Mucosa of gallbladder (tissue), 1 donor: ENCODE measurements around the gene RASGRF1. TPM values are rescaled to one million over a fixed set of nuclear protein-coding genes. Genes with fewer than 3 reads are reported as not detected.

ENCODE experiments used
- DNase-seq: peaks from one replicate; pipeline ENCODE4 v3.0.0-alpha.2; 2020; ENCODE audit warnings: low spot score
- total RNA-seq: library from RNA; stranded (reverse); gene quantifications from one replicate; pipeline ENCODE4 v1.2.1, GENCODE V29; 2021
- donor health status: DM: no; HTN: no; CAD: no.

RASGRF1 gene
- total RNA-seq, 1 donor from 2014 or later, result 0.32 TPM

DNA sequence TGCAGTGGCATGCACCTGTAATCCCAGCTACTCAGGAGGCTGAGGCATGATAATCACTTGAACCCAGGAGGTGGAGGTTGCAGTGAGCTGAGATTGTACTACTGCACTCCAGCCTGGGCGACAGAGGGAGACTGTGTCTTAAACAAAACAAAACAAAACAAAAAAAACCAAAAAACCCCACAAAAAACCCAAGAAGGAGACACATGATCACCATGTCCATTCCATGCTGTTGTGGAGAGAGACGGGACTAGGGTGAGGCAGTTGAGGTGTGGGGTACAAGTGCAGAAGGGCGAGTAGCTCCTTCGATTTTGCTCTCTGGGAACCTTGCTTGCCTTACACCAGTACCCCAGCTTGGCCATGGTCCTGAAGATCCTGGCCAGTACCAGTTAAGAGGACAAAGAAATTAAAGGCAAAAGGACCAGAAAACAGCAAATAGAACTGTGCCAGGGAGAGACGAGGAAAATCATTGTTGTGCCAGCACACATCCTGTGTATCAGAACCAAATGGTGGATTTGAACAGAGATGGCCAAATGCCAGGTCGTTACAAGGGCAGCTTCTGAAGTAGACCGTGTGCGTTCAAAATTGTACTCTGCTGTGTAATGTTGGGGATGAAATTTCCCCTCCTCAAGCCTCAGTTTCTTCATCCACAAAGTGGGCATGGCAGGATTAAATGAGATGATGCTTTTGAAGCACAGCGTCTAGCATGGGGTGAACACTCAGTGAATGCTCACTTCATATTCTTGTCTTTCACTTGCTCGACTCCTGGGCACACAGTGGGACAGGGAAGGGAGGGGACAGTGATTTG, 102.8 kb downstream of the RASGRF1 start:
- DNase-seq, result no peak

DNA sequence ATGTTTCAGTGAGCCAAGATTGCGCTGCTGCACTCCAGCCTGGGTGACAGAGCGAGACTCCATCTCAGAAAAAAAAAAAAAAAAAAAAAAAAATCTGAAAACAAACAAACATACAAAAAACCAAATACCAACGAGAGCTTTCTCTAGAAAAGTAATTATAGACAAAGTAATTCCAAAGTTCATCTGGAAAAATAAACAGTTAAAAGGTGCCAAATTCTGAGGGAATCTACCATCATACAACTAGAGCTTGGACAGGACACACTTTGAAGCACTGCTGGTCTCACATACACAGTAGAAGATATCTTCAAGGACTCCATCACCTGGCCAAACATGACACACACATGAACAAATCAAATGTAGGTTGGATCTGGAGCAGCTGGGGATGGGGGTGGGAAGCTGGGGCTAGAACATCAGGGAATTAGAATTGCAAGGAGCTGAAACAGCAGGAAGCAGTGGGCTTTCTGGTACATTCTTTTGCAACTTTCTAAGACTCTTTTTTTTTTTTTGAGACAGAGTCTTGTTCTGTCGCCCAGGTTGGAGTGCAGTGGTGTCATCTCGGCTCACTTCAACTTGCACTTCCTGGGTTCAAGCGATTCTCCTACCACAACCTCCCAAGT, 104.6 kb downstream of the RASGRF1 start:
- no peak for DNase-seq

DNA sequence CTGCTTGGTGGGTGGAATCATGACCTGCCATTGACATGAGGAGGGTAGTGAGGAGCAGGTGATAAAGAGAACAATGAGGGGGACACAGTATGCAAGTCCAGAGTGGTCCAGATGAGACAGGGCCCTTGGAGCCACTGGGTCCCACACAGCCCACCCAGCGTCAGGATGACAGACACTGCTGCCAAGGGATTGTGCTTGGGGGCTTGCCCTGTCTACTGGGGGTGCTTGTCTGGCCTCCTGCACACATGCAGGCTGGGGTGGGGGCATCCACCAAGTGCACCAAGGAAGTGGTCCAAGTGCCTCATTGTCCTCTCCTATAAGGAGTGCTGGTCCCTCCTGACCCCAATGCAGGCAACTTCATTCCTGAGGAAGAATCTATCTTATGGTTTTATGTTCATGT, 106.5 kb downstream of the RASGRF1 start:
- DNase-seq, result no peak

DNA sequence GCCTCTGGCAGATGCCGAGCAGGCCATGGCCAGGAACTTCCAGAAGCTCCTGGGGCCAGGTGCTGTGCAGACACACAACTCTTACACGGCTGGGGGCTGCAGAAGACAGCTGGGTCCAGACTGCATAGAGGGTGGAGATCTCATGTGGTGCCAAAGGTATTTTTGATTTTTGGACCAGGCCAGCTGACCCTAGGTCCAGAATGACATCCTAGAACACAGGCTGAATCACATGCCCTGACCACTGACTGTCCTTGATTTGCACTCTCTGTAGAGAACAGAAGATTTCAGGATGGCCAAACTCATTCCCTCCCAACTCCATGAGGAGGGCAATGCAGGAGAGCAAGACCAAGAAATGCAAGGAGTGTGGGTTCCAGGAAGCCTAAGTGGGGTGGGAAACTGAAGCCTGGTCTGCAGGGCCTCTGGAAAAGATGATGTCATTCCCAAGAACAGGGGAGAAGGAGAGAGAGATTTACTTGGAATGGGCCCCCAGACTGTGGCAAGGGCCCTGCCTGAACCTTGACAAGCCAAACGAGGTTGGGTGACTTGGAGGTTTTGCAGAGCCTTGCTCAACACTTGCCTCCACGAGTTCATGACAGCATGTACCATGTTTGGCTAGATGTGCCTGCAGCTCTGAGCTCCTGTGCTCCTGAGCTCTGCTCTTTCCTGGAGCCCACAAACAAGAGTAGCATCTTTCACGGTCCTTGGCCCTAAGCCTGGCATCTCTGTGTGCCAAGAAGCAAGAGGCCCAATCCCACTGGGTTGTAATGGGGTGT, 107.2 kb downstream of the RASGRF1 start:
- no peak for DNase-seq

DNA sequence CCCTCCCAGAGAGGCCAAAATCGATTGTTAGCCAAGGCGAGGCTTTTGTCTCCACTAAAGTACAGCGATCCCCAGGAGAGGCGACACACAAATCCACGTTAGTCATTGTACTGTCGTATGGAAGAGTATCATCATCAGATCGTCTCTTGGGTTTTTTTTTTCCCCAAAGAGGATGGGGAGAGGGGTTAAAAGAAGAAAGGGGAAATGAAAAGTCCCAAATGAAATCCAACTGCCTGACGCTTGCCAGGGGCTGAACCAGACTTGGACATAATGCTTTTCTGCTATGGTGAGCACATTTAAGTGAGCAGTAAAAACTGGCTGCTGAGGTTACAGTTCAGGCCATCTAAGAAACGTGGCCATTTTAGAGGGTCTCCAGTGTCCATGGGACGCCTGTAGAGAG, 107.8 kb downstream of the RASGRF1 start:
- no peak for DNase-seq

DNA sequence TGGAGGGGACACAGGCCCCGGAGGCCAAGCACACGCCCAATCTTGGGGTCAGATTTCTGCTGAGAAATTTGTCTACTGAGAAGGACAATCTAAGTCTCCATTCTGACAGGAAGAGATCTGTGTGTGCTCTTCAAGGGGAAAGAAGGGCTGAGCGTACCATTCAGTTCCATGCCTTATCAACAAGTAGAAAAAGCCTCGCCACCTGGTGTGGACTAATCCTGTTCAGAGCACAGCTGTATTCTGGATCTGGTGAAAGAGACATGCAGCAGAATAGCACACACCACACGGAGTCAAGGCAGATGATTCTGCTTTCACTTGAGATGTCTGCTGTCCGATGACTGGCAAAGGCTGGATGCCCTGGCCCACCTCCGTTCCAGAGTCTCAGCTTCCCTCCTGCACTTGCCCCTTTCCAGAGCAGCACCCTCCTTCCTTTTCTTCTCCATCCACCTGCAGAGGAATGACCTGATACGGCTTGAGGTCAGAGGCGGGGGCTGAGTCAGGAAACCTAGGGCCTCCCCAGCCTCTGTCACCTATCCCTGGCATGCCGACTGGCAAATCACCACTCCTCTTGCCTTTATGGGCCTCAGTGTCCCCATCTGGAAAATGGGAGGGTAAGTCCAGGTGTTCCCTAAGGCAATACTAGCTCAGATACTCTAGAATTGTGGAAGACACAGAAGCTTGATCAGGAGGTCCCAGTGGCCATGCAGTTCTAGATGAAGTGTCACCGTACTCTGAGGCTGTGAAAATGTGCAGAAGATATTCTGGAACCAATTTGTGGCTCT, 108.9 kb downstream of the RASGRF1 start:
- no peak for DNase-seq

DNA sequence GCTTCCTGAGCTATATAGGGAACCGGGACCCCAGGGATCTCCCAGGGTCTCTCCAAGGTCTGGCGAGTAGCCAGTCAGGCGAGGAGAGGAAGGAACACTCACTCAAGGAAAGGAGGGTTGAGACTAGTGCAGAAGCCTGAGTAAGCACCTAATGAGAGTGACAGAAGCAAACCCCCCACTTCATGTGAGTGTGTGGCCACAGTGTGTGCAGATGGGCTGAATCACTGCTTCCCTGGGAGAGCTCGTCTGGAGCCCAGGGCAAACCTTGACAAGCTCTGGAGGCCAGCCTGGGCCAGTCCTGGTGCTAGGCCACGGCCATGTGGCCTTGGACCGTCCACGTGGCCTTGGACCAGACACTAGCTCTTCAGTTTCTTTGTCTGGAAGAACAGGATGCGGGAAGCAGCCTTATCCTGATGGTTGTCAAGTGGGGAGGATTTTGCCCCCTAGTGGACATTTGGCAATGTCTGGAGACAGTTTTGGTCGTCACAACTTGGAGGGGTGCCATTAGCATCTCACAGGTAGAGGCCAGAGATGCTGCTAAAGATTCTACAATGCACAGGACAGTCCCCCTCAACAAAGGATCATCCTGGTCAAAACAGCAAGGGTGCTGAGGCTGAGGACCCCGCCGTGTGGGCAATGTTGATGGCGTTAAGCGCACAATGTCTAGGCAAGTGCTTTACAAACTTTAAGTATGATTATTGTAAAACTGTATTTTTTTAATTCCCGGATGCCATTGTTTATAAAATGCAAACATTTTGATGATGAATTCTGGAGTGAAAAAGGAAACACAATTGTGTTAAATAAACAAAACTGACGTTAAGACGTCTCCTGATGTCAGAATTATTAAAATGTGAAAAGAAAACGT, 110.9 kb downstream of the RASGRF1 start:
- peak; percentile 85 for DNase-seq

DNA sequence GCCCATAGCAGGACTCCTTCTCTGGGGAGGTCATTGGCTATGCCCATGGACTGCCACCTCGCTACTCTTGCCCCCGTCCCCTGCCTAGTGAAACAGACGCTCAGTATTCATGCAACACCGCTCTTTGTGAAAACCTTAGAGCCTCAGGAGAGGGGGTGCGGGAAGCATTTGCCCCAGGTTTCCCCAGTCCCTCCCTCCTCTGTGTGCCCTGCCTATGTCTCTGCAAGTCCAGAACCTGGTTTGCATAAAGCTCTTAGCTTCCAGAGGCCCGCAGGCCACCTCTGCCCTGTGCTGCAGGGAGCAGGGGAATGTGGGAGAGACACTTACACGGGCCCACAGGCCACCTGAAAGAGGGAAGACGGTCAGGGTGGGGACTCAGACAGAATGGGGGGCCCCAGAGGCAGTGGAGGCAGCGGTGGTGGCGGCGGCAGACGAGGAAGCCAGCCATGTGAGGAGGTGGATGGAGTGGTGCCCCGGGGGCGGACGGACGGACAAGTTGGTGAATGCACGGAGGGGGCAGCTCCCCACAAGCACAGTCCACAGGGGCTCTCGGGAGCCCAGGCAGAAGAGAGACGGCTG, 111.9 kb downstream of the RASGRF1 start:
- no peak for DNase-seq

DNA sequence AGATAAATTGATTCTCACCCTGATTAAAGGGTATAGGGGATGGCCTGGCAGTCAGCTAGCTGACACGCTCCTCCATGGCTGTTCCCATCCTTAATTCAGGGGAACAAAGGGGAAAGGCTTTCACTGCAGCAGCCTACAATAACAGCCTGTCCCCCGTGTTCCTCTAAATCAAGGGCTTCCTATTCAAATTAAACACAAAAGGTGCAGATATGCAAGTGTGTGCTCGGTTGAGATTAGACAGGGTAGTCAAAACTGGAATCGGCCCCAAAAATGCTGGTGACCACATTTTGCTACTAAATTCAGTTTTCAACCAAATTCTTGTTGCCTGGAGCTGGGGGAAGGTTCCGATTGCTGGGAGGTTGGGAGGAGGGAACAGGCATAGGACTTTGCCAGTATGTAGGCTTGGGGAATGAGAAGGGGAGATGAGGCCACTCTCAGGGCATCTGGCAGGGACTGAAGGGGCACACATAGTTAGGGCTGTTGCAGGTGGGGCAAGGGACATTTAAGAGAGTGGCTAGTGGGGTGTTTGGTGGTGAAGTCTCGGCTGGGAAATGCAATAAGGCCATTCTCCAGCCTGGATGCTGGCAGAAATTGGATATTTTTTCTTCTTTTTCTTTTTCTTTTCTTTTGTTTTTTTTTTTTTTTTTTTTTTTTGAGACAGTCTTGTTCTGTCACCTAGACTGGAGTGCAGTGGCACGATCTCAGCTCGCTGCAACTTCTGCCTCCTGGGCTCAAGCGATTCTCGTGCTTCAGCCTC, 112.8 kb downstream of the RASGRF1 start:
- DNase-seq, result no peak

DNA sequence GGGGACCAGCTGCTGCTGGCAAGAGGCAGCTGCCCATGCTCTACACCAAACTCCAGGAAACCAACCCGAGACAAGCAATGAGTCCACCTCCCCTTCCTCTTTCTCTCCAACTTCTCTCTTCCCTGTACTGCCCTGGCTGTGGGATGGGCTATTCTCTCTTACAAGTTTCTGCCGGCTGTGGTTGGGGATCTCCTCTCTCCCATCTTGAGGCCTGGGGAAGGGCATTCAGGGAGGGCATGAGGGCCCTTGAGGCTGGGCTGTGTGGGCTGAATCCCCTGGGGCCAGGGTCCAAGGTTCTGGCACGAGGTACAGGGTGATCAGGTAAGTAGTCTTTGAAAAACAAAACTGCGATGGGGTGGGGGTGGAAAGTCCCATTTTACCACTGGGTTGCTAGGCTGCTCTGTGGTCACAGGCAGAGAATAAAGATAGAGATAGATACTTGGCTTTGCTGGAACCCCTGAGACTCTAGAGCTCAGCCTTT, 113.4 kb downstream of the RASGRF1 start:
- DNase-seq, result no peak

DNA sequence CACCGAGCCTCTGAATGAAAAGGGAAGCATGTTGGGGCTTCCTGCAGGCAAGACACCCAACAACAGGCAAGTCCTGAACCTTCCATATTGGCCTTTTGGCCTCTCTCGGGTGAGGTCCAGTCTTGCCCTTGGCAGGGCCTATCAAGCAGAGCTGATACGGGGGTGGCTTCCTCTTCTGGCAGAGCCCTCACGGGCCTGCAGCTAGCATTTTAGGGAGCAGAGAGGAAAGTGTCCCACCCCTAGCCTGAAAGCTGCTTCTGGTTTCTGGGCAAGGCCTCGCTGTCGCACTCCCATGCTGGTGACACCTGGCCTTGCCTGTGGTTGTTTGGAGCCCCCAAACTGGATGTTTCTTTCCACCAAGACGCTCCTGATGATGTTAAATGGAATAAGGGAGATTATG, 113.9 kb downstream of the RASGRF1 start:
- DNase-seq, result no peak

DNA sequence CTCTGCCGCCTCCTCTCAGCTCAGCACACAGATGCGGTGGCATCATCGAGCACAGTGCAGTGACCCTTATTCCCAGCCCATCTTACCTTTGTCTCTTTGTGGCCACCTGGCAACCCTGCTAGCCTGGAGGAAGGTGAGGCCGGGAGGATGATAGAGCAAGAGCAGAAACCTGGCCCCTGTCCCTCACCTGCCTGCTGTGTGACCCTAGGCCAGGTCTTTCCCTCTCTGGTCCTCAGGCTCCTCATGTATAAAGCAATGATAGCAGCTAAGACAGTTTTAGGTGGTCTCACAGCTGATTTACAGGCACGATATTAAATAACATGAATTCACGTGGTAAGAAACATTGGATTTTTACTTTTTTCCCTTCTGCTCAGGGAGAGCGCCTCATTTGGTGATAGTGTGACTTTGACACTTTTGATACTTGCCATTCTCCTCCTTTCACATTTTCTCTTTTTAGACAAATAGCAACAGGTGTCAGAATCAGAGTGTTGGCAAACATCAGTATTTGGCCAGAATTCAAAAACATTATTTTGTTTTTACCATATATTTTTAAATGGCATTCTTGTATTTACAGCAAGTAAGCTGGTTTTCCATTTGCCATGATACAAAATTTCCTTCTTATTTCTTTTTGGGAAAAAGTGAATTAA, 116.2 kb downstream of the RASGRF1 start:
- no peak for DNase-seq

DNA sequence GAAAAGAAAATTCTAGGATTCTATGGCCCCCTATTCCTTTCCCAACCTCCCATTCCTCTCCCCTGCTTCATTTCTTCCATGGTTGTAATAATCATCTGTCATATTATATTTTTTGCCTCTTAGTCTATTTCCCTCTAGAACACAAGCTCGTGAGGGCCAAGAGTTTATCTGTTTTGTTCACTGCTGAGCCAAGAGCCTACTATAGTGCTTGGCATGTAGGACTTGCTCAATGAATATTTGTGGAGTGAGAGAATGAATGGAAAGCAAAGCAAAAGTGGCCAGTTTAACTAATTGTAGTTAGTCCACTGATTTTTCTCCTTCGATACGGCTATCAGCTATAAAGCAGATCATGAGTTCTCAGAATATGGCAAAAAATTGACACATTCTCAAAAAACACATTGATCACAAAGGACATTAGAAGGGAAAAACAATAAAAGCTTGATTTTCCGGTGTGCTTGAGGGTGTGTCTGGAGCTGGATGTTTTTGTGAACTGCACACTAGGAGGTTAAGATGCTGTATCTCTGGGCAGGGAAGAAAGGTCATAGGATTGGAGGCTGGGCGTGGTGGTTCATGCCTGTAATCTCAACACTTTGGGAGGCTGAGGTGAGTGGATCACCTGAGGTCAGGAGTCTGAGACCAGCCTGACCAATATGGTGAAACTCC, 120.8 kb downstream of the RASGRF1 start:
- peak; percentile 56 for DNase-seq

DNA sequence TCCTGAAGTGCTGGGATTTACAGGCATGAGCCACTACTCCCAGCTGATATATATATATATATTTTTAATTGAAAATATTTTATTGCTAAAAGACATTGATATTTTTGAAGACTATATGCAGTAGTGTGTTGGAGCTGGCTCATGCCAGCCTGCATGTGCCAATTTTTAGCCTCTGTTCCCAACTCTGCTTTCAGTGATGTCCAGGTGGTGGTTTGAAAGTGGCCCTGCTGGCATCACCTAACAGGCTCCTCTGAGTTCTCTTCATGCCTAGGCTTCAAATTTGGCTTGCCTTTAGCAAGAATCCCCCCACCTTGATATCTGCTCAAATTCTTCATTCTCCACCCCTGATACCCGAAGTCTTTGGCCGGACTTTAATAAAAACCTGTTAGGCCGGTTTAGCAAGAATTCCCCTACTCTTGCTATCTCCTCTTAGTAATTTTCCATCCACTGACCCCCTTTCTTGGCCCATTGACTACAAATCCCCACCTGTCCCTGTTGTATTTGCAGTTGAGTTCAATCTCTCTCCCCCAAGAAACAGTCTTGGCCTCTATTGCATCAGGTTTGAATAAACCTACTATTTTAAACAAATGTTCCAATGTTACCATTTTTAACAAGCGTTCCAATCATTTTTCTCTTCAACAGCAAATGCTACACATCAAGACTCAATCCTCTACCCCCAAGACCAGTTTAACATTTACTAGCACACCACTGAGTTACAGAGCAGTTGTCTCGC, 121.9 kb downstream of the RASGRF1 start:
- no peak for DNase-seq

DNA sequence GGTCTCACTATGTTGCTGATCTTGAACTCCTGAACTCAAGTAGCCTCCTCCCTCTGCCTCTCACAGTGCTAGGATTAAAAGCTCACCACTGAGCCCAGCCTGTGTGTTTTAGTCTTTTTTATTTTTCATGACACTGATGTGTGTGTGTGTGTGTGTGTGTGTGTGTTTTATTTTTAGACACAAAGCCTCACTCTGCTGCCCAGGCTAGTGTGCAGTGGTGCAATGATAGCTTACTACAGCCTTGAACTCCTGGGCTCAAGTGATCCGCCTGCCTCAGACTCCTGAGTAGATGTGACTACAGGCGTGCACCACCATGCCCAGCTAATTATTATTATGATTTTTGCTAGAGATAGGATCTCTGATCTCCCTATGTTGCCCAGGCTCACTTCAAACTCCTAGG, 122.5 kb downstream of the RASGRF1 start:
- DNase-seq, result no peak

DNA sequence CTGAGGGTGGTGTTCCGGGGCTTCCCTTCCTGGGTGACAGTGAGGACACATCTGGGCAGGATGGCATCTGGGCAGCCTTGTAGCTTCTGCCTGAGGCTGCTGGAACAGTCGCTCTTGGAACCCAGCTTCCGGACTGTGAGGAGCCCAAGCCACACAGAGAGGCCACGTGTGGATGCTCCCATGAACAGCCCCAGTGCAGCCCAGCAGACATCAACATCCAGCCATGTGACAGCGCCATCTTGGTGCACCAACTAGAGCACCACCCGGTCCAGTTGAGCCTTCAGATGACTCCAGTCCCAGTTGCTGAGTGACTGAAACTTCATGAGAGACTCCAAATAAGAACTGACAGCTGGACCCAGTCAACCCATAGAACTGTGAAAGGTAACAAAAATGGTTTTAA, 130.3 kb downstream of the RASGRF1 start:
- no peak for DNase-seq

DNA sequence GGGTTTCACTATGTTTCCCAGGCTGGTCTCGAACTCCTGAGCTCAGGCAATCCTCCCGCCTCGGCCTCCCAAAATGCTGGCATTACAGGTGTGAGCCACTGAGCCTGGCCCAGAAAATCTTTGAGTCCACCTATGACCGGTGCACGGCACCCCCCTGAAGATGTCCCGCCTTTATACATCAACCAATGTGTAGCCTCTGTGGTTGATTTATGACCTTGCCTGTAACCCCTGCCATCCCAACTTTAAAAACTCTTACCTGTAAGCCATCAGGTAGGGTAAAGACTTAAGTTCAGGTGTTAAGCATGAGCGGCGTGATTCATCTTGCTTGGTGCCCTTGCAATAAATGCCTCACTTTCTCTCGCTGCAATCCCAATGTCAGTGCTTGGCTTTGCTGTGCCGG, 131.2 kb downstream of the RASGRF1 start:
- DNase-seq, result no peak
